Loucy (cell line): ENCODE measurements around the gene GDAP2.

Experiments used
- H2AFZ ChIP-seq: fragments of 200-600 bp; sonication (generic); 2 replicates; pipeline ENCODE4 v1.6.0; 2016; ENCODE audit warnings: antibody characterized with exemption, mild to moderate bottlenecking, low read length, moderate library complexity
- H3F3A ChIP-seq: fragments of 200-600 bp; 2 replicates; pipeline ENCODE4 v1.6.0; 2016; ENCODE audit warnings: antibody characterized with exemption, low read depth, mild to moderate bottlenecking
- H3K27me3 ChIP-seq: fragments of 200-600 bp; sonication (generic); 2 replicates; pipeline ENCODE4 v1.6.1; 2014; ENCODE audit warnings: low read length, mild to moderate bottlenecking; ENCODE audit not compliant: insufficient read depth, poor library complexity, severe bottlenecking
- H3K36me3 ChIP-seq: fragments of 200-600 bp; sonication (generic); 2 replicates; pipeline ENCODE4 v1.6.1; 2016; ENCODE audit warnings: low read length; ENCODE audit not compliant: insufficient read depth
- H3K4me1 ChIP-seq: fragments of 200-600 bp; sonication (generic); 2 replicates; pipeline ENCODE4 v1.5.1; 2014; ENCODE audit warnings: low read length, mild to moderate bottlenecking; ENCODE audit not compliant: insufficient read depth, poor library complexity, severe bottlenecking
- H3K4me2 ChIP-seq: fragments of 200-600 bp; sonication (generic); 2 replicates; pipeline ENCODE4 v1.6.0; 2014; ENCODE audit warnings: antibody characterized with exemption, low read length, low read depth, mild to moderate bottlenecking; ENCODE audit not compliant: poor library complexity, severe bottlenecking
- H3K4me3 ChIP-seq: fragments of 200-600 bp; sonication (generic); 2 replicates; pipeline ENCODE4 v1.5.1; 2014; ENCODE audit warnings: low read length, mild to moderate bottlenecking, mixed read lengths; ENCODE audit not compliant: poor library complexity, severe bottlenecking
- H3K79me2 ChIP-seq: fragments of 200-600 bp; sonication (generic); 2 replicates; pipeline ENCODE4 v1.6.1; 2014; ENCODE audit warnings: low read length; ENCODE audit not compliant: insufficient read depth
- H3K9ac ChIP-seq: fragments of 200-600 bp; sonication (generic); 2 replicates; pipeline ENCODE4 v1.6.0; 2014; ENCODE audit warnings: mild to moderate bottlenecking, low read depth, low read length, moderate library complexity; ENCODE audit not compliant: poor library complexity, severe bottlenecking
- H3K9me2 ChIP-seq: fragments of 200-600 bp; sonication (generic); replicated peaks from 2 replicates; pipeline ENCODE4 v1.6.1; 2016; ENCODE audit warnings: low read depth, low read length, mixed read lengths
- H3K9me3 ChIP-seq: fragments of 200-600 bp; sonication (generic); 2 replicates; pipeline ENCODE4 v1.6.1; 2014; ENCODE audit warnings: mild to moderate bottlenecking, antibody characterized with exemption, low read length, low read depth; ENCODE audit not compliant: insufficient read depth
- H4K20me1 ChIP-seq: fragments of 200-600 bp; sonication (generic); 2 replicates; pipeline ENCODE4 v1.6.0; 2014; ENCODE audit warnings: antibody characterized with exemption, low read length, mild to moderate bottlenecking; ENCODE audit not compliant: insufficient read depth, poor library complexity, severe bottlenecking
- CTCF ChIP-seq: fragments of 200-600 bp; sonication (generic); conservative IDR thresholded peaks from 2 replicates; pipeline ENCODE4 v1.5.1; 2014; ENCODE audit warnings: mild to moderate bottlenecking, antibody characterized with exemption, low read length
- EZH2phosphoT487 ChIP-seq: fragments of 200-600 bp; IDR thresholded peaks from 2 replicates; pipeline ENCODE4 v1.6.1; 2018; ENCODE audit warnings: antibody characterized with exemption, mild to moderate bottlenecking, moderate library complexity, borderline replicate concordance

The GDAP2 gene

GRCh38 chr1:117899801-117900200 lies 29.6 kb downstream of the GDAP2 start:
- Histone ChIP-seq H3K4me1 (no peaks in the 10 kb centered on the region), H3K9ac (no peak overlapping the region), H3K9me2 (no peaks in the 10 kb centered on the region), H3K4me3 (no peak overlapping the region), H3K27me3 (no peaks in the 10 kb centered on the region), H4K20me1 (no peaks in the 10 kb centered on the region), H3K4me2 (no peak overlapping the region), H3F3A (no peaks in the 10 kb centered on the region), H3K79me2 (no peaks in the 10 kb centered on the region), H3K36me3 (peaks cover 67% of the 10 kb centered on the region), H2AFZ (no peak overlapping the region), H3K9me3 (no peaks in the 10 kb centered on the region)
- TF ChIP-seq EZH2phosphoT487 = no peak
- no peak for TF ChIP-seq CTCF

GRCh38 chr1:117897551-117897950 lies 31.9 kb downstream of the GDAP2 start:
- Histone ChIP-seq H3K9me3 (no peaks in the 10 kb centered on the region), H3F3A (no peaks in the 10 kb centered on the region), H3K9me2 (no peaks in the 10 kb centered on the region), H3K9ac (no peak overlapping the region), H3K79me2 (no peaks in the 10 kb centered on the region), H3K4me2 (no peak overlapping the region), H3K4me1 (no peaks in the 10 kb centered on the region), H4K20me1 (no peaks in the 10 kb centered on the region), H2AFZ (no peak overlapping the region), H3K27me3 (no peaks in the 10 kb centered on the region), H3K4me3 (no peak overlapping the region), H3K36me3 (peaks cover 59% of the 10 kb centered on the region)
- TF ChIP-seq EZH2phosphoT487 (no peak), CTCF (no peak)

- H3K79me2 ChIP-seq = no peaks in the 10 kb centered on the region
- no peaks in the 10 kb centered on the region for H3K9me2 ChIP-seq
- H2AFZ ChIP-seq = no peak overlapping the region
- H3K9ac ChIP-seq = no peak overlapping the region
- H3K36me3 ChIP-seq = peaks cover 52% of the 10 kb centered on the region
- no peak overlapping the region for H3K4me2 ChIP-seq
- no peaks in the 10 kb centered on the region for H3K27me3 ChIP-seq
- no peaks in the 10 kb centered on the region for H3F3A ChIP-seq
- no peak for TF ChIP-seq EZH2phosphoT487
- peak; percentile 92 for TF ChIP-seq CTCF
- H3K4me3 ChIP-seq = no peak overlapping the region
- H4K20me1 ChIP-seq = no peaks in the 10 kb centered on the region
- no peaks in the 10 kb centered on the region for H3K9me3 ChIP-seq
- no peaks in the 10 kb centered on the region for H3K4me1 ChIP-seq
These were observed 33.8 kb downstream of the GDAP2 start for GRCh38 chr1:117895482-117896114.
